GM23248 (cell line): ENCODE measurements around the gene PTGDR.

Experiments used
- EZH2 ChIP-seq: fragments of 200-600 bp; sonication (generic); IDR thresholded peaks from 2 replicates; pipeline ENCODE4 v1.6.1; 2018; ENCODE audit warnings: antibody characterized with exemption, mild to moderate bottlenecking; ENCODE audit not compliant: insufficient read depth, poor library complexity, severe bottlenecking
- EZH2phosphoT487 ChIP-seq: fragments of 200-600 bp; sonication (generic); IDR thresholded peaks from 2 replicates; pipeline ENCODE4 v1.6.1; 2018; ENCODE audit warnings: antibody characterized with exemption, moderate library complexity, mild to moderate bottlenecking, low read depth; ENCODE audit not compliant: insufficient read depth

DNA sequence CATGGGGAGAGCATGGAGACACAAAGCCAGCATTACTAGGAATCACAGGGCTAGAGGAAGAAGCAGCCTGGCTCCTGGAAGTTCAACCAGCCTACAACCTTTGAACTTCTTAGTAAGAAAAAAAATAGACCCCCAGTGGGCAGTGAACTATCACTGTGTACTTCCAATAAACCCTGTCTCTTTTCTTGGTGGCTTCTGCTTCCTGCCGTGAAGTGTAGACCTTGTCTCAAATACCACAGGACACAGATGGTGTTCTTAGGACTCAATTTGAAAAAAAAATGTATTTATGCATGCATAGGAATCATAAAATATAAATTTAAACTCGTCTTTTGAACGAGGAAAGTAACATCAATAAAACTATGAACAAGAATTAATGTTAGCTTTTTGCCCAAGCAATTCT, 43.0 kb downstream of the PTGDR start:
- no peak for TF ChIP-seq EZH2
- no peak for TF ChIP-seq EZH2phosphoT487
